HG02588 (cell line): ENCODE measurements around the gene NLGN3.

Experiments used
- ATAC-seq: cut with Tn5 transposase; IDR thresholded peaks from one replicate; pipeline ENCODE4 v1.9.1; 2021; ENCODE audit warnings: mild to moderate bottlenecking, moderate library complexity; ENCODE audit not compliant: unreplicated experiment

The NLGN3 gene

DNA sequence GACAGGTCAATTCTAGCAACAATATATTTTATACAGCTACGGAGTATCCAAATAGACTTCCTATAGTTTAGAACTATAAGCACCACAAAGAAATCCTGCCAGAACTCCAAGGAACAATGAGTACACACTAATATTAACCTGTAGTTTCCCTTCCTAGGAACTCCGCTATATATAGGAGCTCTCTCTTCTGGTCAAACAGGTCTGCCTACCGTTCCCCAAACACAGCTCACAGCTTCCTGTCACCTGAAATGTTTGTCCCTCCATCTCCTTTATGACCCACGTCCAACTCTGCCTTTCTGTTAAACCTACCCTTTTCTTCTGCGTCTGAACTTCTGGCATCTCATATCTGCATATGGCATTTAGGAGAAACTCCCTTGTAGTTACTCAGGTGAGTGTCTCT is 67.9 kb downstream of the NLGN3 start:
- no peak for ATAC-seq

DNA sequence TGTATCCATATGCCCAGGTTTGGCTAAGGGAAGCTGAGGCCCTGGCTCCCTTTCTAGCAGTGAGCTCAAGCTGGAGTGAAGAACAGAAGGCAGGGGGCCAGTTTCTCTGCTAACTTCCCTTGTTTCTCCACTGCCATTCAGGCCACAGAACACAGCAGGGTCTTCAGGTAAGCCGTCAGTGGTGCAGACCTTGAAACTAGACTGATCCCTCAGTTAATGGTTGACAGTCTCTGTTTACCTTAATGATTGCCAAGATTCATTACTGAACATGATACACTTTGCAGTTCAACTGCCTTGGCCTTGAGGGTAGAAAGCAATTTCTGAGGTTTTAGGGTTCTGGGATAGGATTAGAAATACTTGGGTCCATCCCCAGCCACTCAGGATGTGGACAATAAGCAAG is 69.5 kb downstream of the NLGN3 start:
- no peak for ATAC-seq

DNA sequence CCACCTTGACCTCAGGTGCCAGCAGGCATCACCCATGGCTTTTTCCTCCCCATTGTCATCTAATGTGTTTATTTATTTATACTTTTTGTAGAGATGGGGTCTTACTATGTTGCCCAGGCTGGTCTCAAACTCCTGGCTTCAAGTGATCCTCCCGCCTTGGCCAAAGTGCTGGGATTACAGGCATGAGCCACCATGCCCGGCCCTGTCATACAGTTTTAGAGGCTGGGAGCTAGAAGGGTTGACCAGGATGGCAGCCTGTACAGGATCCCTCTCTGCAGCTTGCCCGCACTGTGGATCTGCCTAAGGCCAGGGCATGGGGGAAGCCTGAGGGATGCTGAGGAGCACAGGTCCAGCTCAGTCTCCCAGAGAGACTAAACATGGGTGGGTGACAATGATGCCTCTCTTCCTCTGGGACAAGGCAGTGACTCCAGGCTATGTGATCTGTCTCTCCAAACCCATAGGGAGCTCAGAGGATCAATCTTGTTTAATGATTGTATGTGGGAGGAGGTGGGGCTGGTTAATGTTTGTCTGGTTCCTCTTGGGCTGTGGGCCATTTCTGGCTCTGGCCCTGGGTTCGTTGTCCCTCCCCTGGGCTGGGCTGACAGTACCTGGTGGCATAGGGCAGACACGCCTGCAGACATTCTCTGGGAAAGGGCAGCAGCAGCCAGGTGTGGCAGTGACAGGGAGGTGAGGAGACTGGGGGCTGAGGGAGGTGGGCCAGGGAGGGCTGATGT is 70.1 kb downstream of the NLGN3 start:
- no peak for ATAC-seq

DNA sequence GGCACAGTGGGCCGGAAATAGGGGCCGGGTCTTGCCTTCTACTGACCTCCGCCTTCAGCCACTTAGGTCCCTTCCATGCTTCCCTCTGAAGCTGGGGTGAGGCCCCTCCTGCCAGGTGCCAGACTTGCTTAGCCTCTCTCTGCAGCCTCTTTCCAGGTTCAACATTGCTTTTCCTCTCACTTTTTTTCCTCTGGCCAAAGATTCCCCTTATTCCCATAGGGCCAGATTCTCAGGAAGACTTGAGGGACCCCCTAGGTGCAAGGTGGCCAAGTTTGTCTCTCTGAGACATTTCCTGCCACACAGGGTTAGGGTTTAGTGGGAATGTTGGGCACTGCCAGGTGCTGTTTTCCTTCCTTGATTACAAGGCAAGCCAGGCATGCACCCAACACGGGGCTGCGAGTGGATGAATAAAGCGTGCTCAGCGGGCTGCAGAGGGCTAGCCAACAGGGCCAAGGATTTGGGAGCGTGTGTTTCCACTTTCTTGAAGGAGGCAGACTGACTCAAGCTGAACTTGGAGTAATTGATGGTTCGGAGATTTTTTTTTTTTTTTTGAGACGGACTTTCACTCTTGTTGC is 70.8 kb downstream of the NLGN3 start:
- no peak for ATAC-seq

DNA sequence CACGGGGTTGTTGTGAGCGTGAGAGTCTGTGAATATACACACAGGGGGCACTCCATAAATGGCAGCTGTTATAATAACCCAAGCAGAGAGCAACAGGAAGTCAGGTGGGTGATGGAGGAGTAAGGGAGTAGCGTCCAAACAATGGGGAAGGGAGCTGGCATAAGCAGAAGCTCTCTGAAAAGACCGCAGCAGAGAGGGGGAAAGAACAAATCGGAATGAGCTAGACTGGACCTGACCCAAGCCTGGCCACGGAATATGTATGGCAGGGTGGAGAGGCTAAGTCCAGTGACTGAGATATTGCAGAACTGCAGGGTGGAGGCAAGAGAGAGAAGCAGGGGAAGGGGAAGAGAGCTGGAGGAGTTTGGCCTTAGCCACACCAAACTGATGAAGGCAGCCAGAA is 71.8 kb downstream of the NLGN3 start:
- ATAC-seq = no peak

DNA sequence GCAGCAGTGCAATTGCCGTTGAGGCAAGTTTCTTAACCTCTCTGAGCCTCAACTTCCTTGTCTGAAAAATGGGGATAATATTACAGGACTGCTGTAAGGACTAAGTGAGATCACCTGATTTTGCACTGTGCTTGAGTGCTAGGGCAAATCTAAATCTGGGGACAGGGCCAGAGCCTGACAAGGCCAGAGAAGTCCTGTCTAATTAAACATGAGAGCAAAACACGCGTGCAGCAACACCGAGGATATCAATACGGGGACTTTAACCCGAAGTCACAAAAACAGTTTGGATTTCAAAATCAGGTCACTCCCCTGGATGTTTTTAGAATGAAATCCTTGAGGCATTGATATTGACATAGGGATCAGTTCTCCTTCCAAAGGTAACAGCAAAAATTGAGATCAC is 72.7 kb downstream of the NLGN3 start:
- no peak for ATAC-seq
